Measurements from ENCODE around the gene GRIK2. TPM values are rescaled to one million over a fixed set of nuclear protein-coding genes. Genes with fewer than 3 reads are reported as not detected.

The GRIK2 gene
- polyA plus RNA-seq, 1 of the 3 experiments (the other 2 are of a cell fraction), result 0.30 TPM

- Histone ChIP-seq H3F3A (replicated peaks; ENCODE audit: insufficient read depth) (no peaks in the 10 kb centered on the region), H3K4me1 (ENCODE audit: control insufficient read depth in 1 of 2, insufficient read depth in 2 of 2, low read depth in 1 of 2, low read length in 1 of 2) (no peaks in the 10 kb centered on the region; a peak in 1 of 4 replicates), H3K9me2 (no peaks in the 10 kb centered on the region), H2AFZ (ENCODE audit: low read depth) (no peak overlapping the region), H3K4me2 (no peak overlapping the region), H3K4me3 (ENCODE audit: low read depth in 2 of 2, low read length in 1 of 2) (no peak overlapping the region), H3K27me3 (ENCODE audit: insufficient read depth) (no peaks in the 10 kb centered on the region), H4K20me1 (ENCODE audit: insufficient read depth) (no peaks in the 10 kb centered on the region), H3K79me2 (ENCODE audit: insufficient read depth) (no peaks in the 10 kb centered on the region), H3K9me3 (no peaks in the 10 kb centered on the region), H3K36me3 (replicated peaks in 1 of 2; ENCODE audit: control insufficient read depth in 1 of 2, insufficient read depth in 2 of 2, low read length in 1 of 2) (no peaks in the 10 kb centered on the region), H3K27ac (ENCODE audit: low read depth in 2 of 2, low read length in 1 of 2) (no peak overlapping the region), H3K9ac (no peak overlapping the region)
- POLR2A ChIA-PET, result no interaction called here
- no peak for TF ChIP-seq PBX3 (IDR thresholded peaks at IDR 0.05)
- TF ChIP-seq GATA2 (CRISPR knock-in tag; IDR thresholded peaks at IDR 0.05), result no peak
- TF ChIP-seq TEAD4 (IDR thresholded peaks at IDR 0.05; ENCODE audit: borderline replicate concordance, insufficient read depth), result no peak
- WGBS (ENCODE audit: low lambda C conversion rate), result 69% methylated on average over 3 of the region's 3 CpGs
- CTCF ChIA-PET, result no interaction called here
- DNase-seq, result no peak
Observed at GRCh38 chr6:101484781-101485180, 91.3 kb downstream of the GRIK2 start.

- Histone ChIP-seq H3K27ac (ENCODE audit: low read depth in 2 of 2, low read length in 1 of 2) (no peak overlapping the region), H3K79me2 (ENCODE audit: insufficient read depth) (no peaks in the 10 kb centered on the region), H3K36me3 (replicated peaks in 1 of 2; ENCODE audit: control insufficient read depth in 1 of 2, insufficient read depth in 2 of 2, low read length in 1 of 2) (no peaks in the 10 kb centered on the region), H3K9ac (no peak overlapping the region), H3K4me2 (no peak overlapping the region), H4K20me1 (ENCODE audit: insufficient read depth) (no peaks in the 10 kb centered on the region), H3K27me3 (ENCODE audit: insufficient read depth) (no peaks in the 10 kb centered on the region), H3F3A (replicated peaks; ENCODE audit: insufficient read depth) (no peaks in the 10 kb centered on the region), H2AFZ (ENCODE audit: low read depth) (no peak overlapping the region), H3K4me3 (ENCODE audit: low read depth in 2 of 2, low read length in 1 of 2) (no peak overlapping the region), H3K4me1 (ENCODE audit: control insufficient read depth in 1 of 2, insufficient read depth in 2 of 2, low read depth in 1 of 2, low read length in 1 of 2) (no peaks in the 10 kb centered on the region; a peak in 1 of 4 replicates), H3K9me2 (no peaks in the 10 kb centered on the region), H3K9me3 (no peaks in the 10 kb centered on the region)
- no peak for DNase-seq
- ChIA-PET POLR2A (no interaction called here), CTCF (interaction anchor here (0.6 kb wide), 1 partner anchor 160 kb away, joined by 3 read pairs; no protein-coding TSS in a partner anchor)
- no peak for TF ChIP-seq RFX5 (IDR thresholded peaks at IDR 0.05; ENCODE audit: low read length)
- no peak for TF ChIP-seq USF1 (IDR thresholded peaks at IDR 0.05; ENCODE audit: borderline replicate concordance, low read depth)
- no peak for TF ChIP-seq NFIC (IDR thresholded peaks at IDR 0.05; ENCODE audit: borderline replicate concordance)
- no peak for TF ChIP-seq POLR2AphosphoS5 (IDR thresholded peaks at IDR 0.05; ENCODE audit: low read depth, low read length)
- no peak for TF ChIP-seq SMC3 (IDR thresholded peaks at IDR 0.05; ENCODE audit: low read depth, low read length)
- no peak for TF ChIP-seq FOXJ3 (CRISPR knock-in tag; IDR thresholded peaks at IDR 0.05)
- no peak for TF ChIP-seq RAD21 (IDR thresholded peaks at IDR 0.05; ENCODE audit: low read length)
- no peak for TF ChIP-seq CHD2 (IDR thresholded peaks at IDR 0.05; ENCODE audit: low read length, partially characterized antibody)
- no peak for TF ChIP-seq NRF1 (IDR thresholded peaks at IDR 0.05; ENCODE audit: low read depth, low read length)
- TF ChIP-seq TEAD4 (IDR thresholded peaks at IDR 0.05; ENCODE audit: borderline replicate concordance, insufficient read depth), result no peak
- TF ChIP-seq YY1 (IDR thresholded peaks at IDR 0.05; ENCODE audit: low read depth), result no peak
- no peak for TF ChIP-seq GABPA (IDR thresholded peaks at IDR 0.05; ENCODE audit: low read depth)
- WGBS (ENCODE audit: low lambda C conversion rate), result 42% methylated on average over 3 of the region's 3 CpGs
Observed at GRCh38 chr6:101486124-101486523, 92.6 kb downstream of the GRIK2 start.
